ENCODE measurements around the gene RASSF8.

GRCh38 chr12:26112232-26112631, 153.8 kb downstream of the RASSF8 start:
- TF ChIP-seq CTCF (IDR thresholded peaks at IDR 0.05) (no peak), POLR2A (IDR thresholded peaks at IDR 0.05) (no peak), POLR2AphosphoS5 (IDR thresholded peaks at IDR 0.05) (no peak), EP300 (IDR thresholded peaks at IDR 0.05; ENCODE audit: low read depth) (no peak)
